ENCODE data around the gene ABCC5. TPM values are rescaled to one million over a fixed set of nuclear protein-coding genes. Genes with fewer than 3 reads are reported as not detected.

The ABCC5 gene
- total and polyA plus RNA-seq, 2 experiments from 2014 or later: 27.8 to 41.4 TPM

- H4K20me1 ChIP-seq (ENCODE audit: insufficient read depth, poor library complexity, severe bottlenecking): peaks cover 21% of the 10 kb centered on the region
- H3K27ac ChIP-seq: no peak overlapping the region
- H3K4me3 ChIP-seq: no peak overlapping the region
- H3K27me3 ChIP-seq: no peaks in the 10 kb centered on the region
- H3K9me3 ChIP-seq (ENCODE audit: low read depth): no peaks in the 10 kb centered on the region
- H3K4me2 ChIP-seq: no peak overlapping the region
- peaks cover 98% of the 10 kb centered on the region for H3K79me2 ChIP-seq
- TF ChIP-seq EZH2phosphoT487 (IDR thresholded peaks at IDR 0.05; ENCODE audit: low read depth, severe bottlenecking, unreplicated experiment): no peak
- TF ChIP-seq, protein P1, sequence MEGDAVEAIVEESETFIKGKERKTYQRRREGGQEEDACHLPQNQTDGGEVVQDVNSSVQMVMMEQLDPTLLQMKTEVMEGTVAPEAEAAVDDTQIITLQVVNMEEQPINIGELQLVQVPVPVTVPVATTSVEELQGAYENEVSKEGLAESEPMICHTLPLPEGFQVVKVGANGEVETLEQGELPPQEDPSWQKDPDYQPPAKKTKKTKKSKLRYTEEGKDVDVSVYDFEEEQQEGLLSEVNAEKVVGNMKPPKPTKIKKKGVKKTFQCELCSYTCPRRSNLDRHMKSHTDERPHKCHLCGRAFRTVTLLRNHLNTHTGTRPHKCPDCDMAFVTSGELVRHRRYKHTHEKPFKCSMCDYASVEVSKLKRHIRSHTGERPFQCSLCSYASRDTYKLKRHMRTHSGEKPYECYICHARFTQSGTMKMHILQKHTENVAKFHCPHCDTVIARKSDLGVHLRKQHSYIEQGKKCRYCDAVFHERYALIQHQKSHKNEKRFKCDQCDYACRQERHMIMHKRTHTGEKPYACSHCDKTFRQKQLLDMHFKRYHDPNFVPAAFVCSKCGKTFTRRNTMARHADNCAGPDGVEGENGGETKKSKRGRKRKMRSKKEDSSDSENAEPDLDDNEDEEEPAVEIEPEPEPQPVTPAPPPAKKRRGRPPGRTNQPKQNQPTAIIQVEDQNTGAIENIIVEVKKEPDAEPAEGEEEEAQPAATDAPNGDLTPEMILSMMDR (IDR thresholded peaks at IDR 0.05; ENCODE audit: poor library complexity): no peak
- no peaks in the 10 kb centered on the region for H3K9me2 ChIP-seq (replicated peaks; ENCODE audit: insufficient read depth)
- no peaks in the 10 kb centered on the region for H3K4me1 ChIP-seq (ENCODE audit: insufficient read depth)
- no peak for DNase-seq (ENCODE audit: low spot score)
- H3K36me3 ChIP-seq (replicated peaks; ENCODE audit: insufficient read depth, low read depth): no peaks in the 10 kb centered on the region
- H2AFZ ChIP-seq: no peak overlapping the region
Observed at GRCh38 chr3:183875411-183875810, 142.3 kb downstream of the ABCC5 start.

DNA sequence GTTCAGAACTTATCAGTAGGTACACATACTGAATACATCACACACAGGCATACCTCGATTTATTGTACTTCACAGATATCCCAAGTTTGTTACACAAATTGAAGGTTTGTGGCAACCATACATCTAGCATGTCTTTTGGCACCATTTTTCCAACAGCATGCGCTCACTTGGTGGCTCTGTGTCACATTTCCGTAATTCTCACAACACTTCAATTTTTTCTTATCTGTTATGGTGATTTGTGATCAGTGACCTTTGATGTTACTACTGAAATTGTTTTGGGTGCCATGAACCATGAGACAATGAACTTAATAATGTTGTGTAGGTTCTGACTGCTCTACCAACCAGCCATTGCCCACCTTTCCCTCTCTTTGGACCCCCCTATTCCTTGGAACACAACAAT, 143.8 kb downstream of the ABCC5 start:
- Histone ChIP-seq H3K9me3 (ENCODE audit: low read depth) (no peaks in the 10 kb centered on the region), H3K79me2 (peaks cover 96% of the 10 kb centered on the region), H3K27me3 (no peaks in the 10 kb centered on the region), H4K20me1 (ENCODE audit: insufficient read depth, poor library complexity, severe bottlenecking) (peaks cover 31% of the 10 kb centered on the region), H3K36me3 (replicated peaks; ENCODE audit: insufficient read depth, low read depth) (no peaks in the 10 kb centered on the region), H2AFZ (no peak overlapping the region), H3K4me2 (peak overlapping the region; percentile 27), H3K27ac (peak overlapping the region; percentile 1), H3K4me1 (ENCODE audit: insufficient read depth) (no peaks in the 10 kb centered on the region), H3K9me2 (replicated peaks; ENCODE audit: insufficient read depth) (no peaks in the 10 kb centered on the region), H3K4me3 (no peak overlapping the region)
- TF ChIP-seq, protein P1 (IDR thresholded peaks at IDR 0.05; ENCODE audit: poor library complexity): no peak
- no peak for TF ChIP-seq EZH2 (IDR thresholded peaks at IDR 0.05; ENCODE audit: borderline replicate concordance)
- TF ChIP-seq EZH2phosphoT487 (IDR thresholded peaks at IDR 0.05; ENCODE audit: low read depth, severe bottlenecking, unreplicated experiment): no peak
- no peak for DNase-seq (ENCODE audit: low spot score)
- 71% methylated on average over 3 of the region's 3 CpGs for WGBS (ENCODE audit: low lambda C conversion rate, missing lambda C conversion rate)

GRCh38 chr3:183871541-183871940, 146.1 kb downstream of the ABCC5 start:
- DNase-seq (ENCODE audit: low spot score): no peak
- Histone ChIP-seq H3K27me3 (no peaks in the 10 kb centered on the region), H3K9me2 (replicated peaks; ENCODE audit: insufficient read depth) (no peaks in the 10 kb centered on the region), H3K36me3 (replicated peaks; ENCODE audit: insufficient read depth, low read depth) (no peaks in the 10 kb centered on the region), H3K4me3 (no peak overlapping the region), H3K79me2 (peaks cover 80% of the 10 kb centered on the region), H3K4me1 (ENCODE audit: insufficient read depth) (no peaks in the 10 kb centered on the region), H3K4me2 (no peak overlapping the region), H3K27ac (no peak overlapping the region), H2AFZ (no peak overlapping the region), H3K9me3 (ENCODE audit: low read depth) (no peaks in the 10 kb centered on the region), H4K20me1 (ENCODE audit: insufficient read depth, poor library complexity, severe bottlenecking) (peaks cover 23% of the 10 kb centered on the region)
- TF ChIP-seq EZH2phosphoT487 (IDR thresholded peaks at IDR 0.05; ENCODE audit: low read depth, severe bottlenecking, unreplicated experiment): no peak
- TF ChIP-seq, protein P1 (IDR thresholded peaks at IDR 0.05; ENCODE audit: poor library complexity): no peak
- no peak for TF ChIP-seq EZH2 (IDR thresholded peaks at IDR 0.05; ENCODE audit: borderline replicate concordance)
- 94% methylated on average over 2 of the region's 2 CpGs for WGBS (ENCODE audit: low lambda C conversion rate, missing lambda C conversion rate)

DNA sequence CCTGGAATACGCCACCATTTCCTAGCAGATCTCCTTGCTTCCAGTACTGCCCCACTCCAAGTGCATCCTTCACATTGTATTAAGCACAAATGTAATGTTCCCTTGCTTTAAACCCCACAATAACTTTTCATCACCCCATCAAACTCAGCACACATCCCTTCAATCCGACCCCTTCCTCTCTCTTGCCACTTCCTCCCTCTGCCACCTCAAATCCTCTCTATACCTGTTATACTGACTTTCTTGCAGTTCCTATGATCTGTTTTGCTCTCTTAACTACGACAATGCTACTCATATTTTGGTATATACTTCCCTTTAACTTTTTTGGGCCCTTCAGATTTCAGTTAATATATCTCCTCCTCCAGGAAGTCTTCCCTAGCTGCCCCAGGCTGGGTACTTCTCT, 147.1 kb downstream of the ABCC5 start:
- H3K36me3 ChIP-seq (replicated peaks; ENCODE audit: insufficient read depth, low read depth): no peaks in the 10 kb centered on the region
- TF ChIP-seq, protein P1 (IDR thresholded peaks at IDR 0.05; ENCODE audit: poor library complexity): no peak
- TF ChIP-seq EZH2 (IDR thresholded peaks at IDR 0.05; ENCODE audit: borderline replicate concordance): no peak
- TF ChIP-seq EZH2phosphoT487 (IDR thresholded peaks at IDR 0.05; ENCODE audit: low read depth, severe bottlenecking, unreplicated experiment): no peak
- no peak overlapping the region for H3K4me2 ChIP-seq
- no peaks in the 10 kb centered on the region for H3K9me2 ChIP-seq (replicated peaks; ENCODE audit: insufficient read depth)
- no peaks in the 10 kb centered on the region for H3K4me1 ChIP-seq (ENCODE audit: insufficient read depth)
- 96% methylated on average over 3 of the region's 3 CpGs for WGBS (ENCODE audit: low lambda C conversion rate, missing lambda C conversion rate)
- H3K27ac ChIP-seq: no peak overlapping the region
- no peak overlapping the region for H2AFZ ChIP-seq
- peaks cover 70% of the 10 kb centered on the region for H3K79me2 ChIP-seq
- peaks cover 22% of the 10 kb centered on the region for H4K20me1 ChIP-seq (ENCODE audit: insufficient read depth, poor library complexity, severe bottlenecking)
- no peaks in the 10 kb centered on the region for H3K27me3 ChIP-seq
- no peaks in the 10 kb centered on the region for H3K9me3 ChIP-seq (ENCODE audit: low read depth)
- no peak for DNase-seq (ENCODE audit: low spot score)
- H3K4me3 ChIP-seq: no peak overlapping the region

All from hepatocyte (in vitro differentiated cells).